ENCODE results near the gene CUX1.

CUX1 gene

DNA sequence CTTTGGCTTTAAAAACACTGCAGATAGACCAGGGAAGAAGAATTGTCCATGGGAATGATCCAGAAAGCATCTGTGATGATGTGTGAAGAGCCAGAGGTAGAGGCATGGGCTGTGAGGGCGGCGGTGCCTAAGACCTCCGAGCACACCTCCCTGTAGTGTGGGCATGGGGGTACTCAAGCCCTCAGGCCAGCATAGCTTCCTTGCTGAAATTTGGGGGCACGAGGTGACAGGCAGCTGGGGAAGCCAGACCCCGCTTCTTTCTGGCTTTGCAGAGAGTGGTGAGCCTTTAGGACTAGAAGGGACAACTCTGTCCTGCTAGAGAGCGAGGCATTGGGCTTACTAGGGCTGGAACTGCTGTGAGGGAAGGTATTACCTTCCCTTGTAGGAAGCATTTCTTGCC lies 281.6 kb downstream of the CUX1 start:
- no peak for FAIRE-seq
- no peak for TF ChIP-seq PAX5 (IDR thresholded peaks at IDR 0.05; ENCODE audit: insufficient read depth, low read length, severe bottlenecking)
- no peak for TF ChIP-seq SPI1 (IDR thresholded peaks at IDR 0.05; ENCODE audit: low read depth, low read length)
- no peak for TF ChIP-seq TAF1 (IDR thresholded peaks at IDR 0.05; ENCODE audit: low read depth, low read length)
- no peak for TF ChIP-seq POU2F2 (IDR thresholded peaks at IDR 0.05; ENCODE audit: low read depth, low read length)
- no peak for TF ChIP-seq POLR2AphosphoS5 (IDR thresholded peaks at IDR 0.05; ENCODE audit: low read depth, low read length)
- no peak for TF ChIP-seq POLR2A (IDR thresholded peaks at IDR 0.05; ENCODE audit: low read depth, low read length)

GRCh38 chr7:102099474-102099873 lies 282.0 kb downstream of the CUX1 start:
- FAIRE-seq (no peak), DNase-seq (ENCODE audit: insufficient read length, low spot score) (no peak)
- TF ChIP-seq PAX5 (IDR thresholded peaks at IDR 0.05; ENCODE audit: insufficient read depth, low read length, severe bottlenecking) (no peak), SPI1 (IDR thresholded peaks at IDR 0.05; ENCODE audit: low read depth, low read length) (no peak), POLR2AphosphoS5 (IDR thresholded peaks at IDR 0.05; ENCODE audit: low read depth, low read length) (no peak), POLR2A (IDR thresholded peaks at IDR 0.05; ENCODE audit: low read depth, low read length) (no peak)

More for the DNA sequence above, 281.6 kb downstream of the CUX1 start:
- no peak for DNase-seq (ENCODE audit: insufficient read length, low spot score)

DNA sequence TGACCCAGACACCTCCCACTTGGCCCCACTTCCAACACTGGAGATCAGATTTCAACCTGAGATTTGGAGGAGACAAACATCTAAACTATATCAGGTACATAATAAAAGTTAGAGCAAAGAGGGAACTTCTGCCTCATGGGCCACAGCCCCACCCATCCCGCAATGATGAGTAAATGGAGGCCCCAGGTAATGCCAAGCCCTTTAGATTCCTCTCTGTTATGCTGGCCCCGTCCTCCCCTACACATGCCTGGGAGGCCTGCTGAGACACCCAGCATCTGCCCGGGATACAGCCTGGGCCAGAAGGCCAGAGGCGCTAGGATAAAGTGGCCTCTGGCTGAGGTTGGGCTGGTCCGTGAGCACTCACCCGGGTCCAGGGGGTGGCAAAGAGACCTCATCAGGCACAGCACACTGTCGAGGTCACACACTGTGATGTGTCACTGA lies 283.7 kb downstream of the CUX1 start:
- FAIRE-seq, result no peak
- no peak for DNase-seq (ENCODE audit: insufficient read length, low spot score)
- TF ChIP-seq SPI1 (IDR thresholded peaks at IDR 0.05; ENCODE audit: low read depth, low read length) (no peak), PAX5 (IDR thresholded peaks at IDR 0.05; ENCODE audit: insufficient read depth, low read length, severe bottlenecking) (no peak), POU2F2 (IDR thresholded peaks at IDR 0.05; ENCODE audit: low read depth, low read length) (no peak), POLR2A (IDR thresholded peaks at IDR 0.05; ENCODE audit: low read depth, low read length) (no peak), TAF1 (IDR thresholded peaks at IDR 0.05; ENCODE audit: low read depth, low read length) (no peak), POLR2AphosphoS5 (IDR thresholded peaks at IDR 0.05; ENCODE audit: low read depth, low read length) (no peak)

GRCh38 chr7:102101926-102102325 lies 284.5 kb downstream of the CUX1 start:
- DNase-seq (ENCODE audit: insufficient read length, low spot score) (no peak), FAIRE-seq (no peak)
- TF ChIP-seq POLR2A (IDR thresholded peaks at IDR 0.05; ENCODE audit: low read depth, low read length) (no peak), TAF1 (IDR thresholded peaks at IDR 0.05; ENCODE audit: low read depth, low read length) (no peak), POLR2AphosphoS5 (IDR thresholded peaks at IDR 0.05; ENCODE audit: low read depth, low read length) (no peak), SPI1 (IDR thresholded peaks at IDR 0.05; ENCODE audit: low read depth, low read length) (no peak), PAX5 (IDR thresholded peaks at IDR 0.05; ENCODE audit: insufficient read depth, low read length, severe bottlenecking) (no peak), POU2F2 (IDR thresholded peaks at IDR 0.05; ENCODE audit: low read depth, low read length) (no peak)

- FAIRE-seq, result no peak
- DNase-seq (ENCODE audit: insufficient read length, low spot score), result no peak
Measured at GRCh38 chr7:102103027-102103372, 285.6 kb downstream of the CUX1 start.

DNA sequence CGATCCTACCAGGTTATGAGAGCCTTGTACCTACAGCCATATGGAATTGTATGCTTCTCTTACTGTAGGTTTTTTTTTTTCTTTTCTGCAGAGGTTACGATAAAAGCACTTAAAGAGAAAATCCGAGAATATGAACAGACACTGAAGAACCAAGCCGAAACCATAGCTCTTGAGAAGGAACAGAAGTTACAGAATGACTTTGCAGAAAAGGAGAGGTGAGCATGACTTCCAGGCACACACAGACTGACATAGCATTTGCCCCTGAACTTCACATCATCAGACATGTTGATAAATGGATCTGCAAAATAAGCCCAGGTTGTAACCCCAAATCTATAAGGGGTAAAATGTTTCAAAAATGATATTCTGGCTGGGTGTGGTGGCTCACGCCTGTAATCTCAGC lies 286.8 kb downstream of the CUX1 start:
- no peak for FAIRE-seq
- TF ChIP-seq POU2F2 (IDR thresholded peaks at IDR 0.05; ENCODE audit: low read depth, low read length) (no peak), SPI1 (IDR thresholded peaks at IDR 0.05; ENCODE audit: low read depth, low read length) (no peak), POLR2A (IDR thresholded peaks at IDR 0.05; ENCODE audit: low read depth, low read length) (no peak), PAX5 (IDR thresholded peaks at IDR 0.05; ENCODE audit: insufficient read depth, low read length, severe bottlenecking) (no peak), POLR2AphosphoS5 (IDR thresholded peaks at IDR 0.05; ENCODE audit: low read depth, low read length) (no peak), TAF1 (IDR thresholded peaks at IDR 0.05; ENCODE audit: low read depth, low read length) (no peak)
- DNase-seq (ENCODE audit: insufficient read length, low spot score), result no peak

More at GRCh38 chr7:102103027-102103372, 285.6 kb downstream of the CUX1 start:
- TF ChIP-seq TAF1 (IDR thresholded peaks at IDR 0.05; ENCODE audit: low read depth, low read length) (no peak), PAX5 (IDR thresholded peaks at IDR 0.05; ENCODE audit: insufficient read depth, low read length, severe bottlenecking) (no peak), POU2F2 (IDR thresholded peaks at IDR 0.05; ENCODE audit: low read depth, low read length) (no peak), POLR2A (IDR thresholded peaks at IDR 0.05; ENCODE audit: low read depth, low read length) (no peak), SPI1 (IDR thresholded peaks at IDR 0.05; ENCODE audit: low read depth, low read length) (no peak), POLR2AphosphoS5 (IDR thresholded peaks at IDR 0.05; ENCODE audit: low read depth, low read length) (no peak)

DNA sequence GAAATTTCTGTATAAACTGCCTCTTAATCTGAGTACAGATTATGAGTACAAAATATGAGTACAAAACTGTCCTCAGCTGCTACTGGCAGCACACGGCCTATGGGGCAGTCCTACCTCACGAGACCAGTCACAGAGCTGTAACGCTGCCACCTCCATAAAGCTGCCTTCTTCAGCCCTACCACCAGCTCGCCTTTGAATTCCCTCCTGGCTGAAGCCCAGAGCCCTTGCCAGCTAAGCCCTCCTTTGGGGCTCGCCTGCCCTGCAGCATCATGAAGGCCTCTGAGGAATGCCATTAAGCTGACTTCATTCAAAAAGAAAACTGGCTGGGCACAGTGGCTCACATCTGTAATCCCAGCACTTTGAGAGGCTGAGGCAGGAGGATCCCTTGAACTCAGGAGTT lies 289.2 kb downstream of the CUX1 start:
- no peak for DNase-seq (ENCODE audit: insufficient read length, low spot score)
- no peak for FAIRE-seq
- TF ChIP-seq PAX5 (IDR thresholded peaks at IDR 0.05; ENCODE audit: insufficient read depth, low read length, severe bottlenecking), result no peak
- TF ChIP-seq SPI1 (IDR thresholded peaks at IDR 0.05; ENCODE audit: low read depth, low read length), result no peak
- TF ChIP-seq POLR2A (IDR thresholded peaks at IDR 0.05; ENCODE audit: low read depth, low read length), result no peak
- no peak for TF ChIP-seq TAF1 (IDR thresholded peaks at IDR 0.05; ENCODE audit: low read depth, low read length)
- TF ChIP-seq POLR2AphosphoS5 (IDR thresholded peaks at IDR 0.05; ENCODE audit: low read depth, low read length), result no peak
- TF ChIP-seq POU2F2 (IDR thresholded peaks at IDR 0.05; ENCODE audit: low read depth, low read length), result no peak

DNA sequence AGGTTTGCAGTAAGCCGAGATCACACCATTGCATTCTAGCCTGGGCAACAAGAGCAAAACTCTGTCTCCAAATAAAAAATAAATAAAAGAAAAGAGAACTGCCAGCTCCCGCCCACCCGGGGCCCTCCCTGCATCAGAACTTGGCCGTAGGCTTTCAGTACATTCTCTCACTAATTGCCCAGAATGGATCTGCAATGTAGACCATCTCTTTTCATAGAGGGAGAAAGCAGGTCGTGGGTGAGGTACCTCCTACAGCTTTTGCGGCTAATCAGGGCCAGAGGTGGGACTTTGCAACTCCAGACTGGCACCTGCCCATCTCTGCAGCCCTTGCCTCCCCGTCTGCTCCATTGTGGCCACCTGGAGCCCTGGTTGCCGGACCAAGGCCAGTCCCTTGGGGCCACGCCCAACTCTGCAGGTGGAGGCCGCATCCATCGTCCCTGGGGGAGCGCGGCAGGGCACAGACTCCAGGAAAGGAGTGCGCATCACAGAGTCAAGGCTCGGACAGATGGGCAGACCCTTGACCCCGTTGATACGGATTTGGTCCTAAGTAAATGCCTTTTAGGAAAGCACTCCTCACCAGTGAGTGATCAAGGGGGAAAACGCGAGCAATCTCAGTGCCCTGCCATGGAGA lies 290.2 kb downstream of the CUX1 start:
- no peak for FAIRE-seq
- DNase-seq (ENCODE audit: insufficient read length, low spot score), result no peak
- TF ChIP-seq PAX5 (IDR thresholded peaks at IDR 0.05; ENCODE audit: insufficient read depth, low read length, severe bottlenecking), result no peak
- no peak for TF ChIP-seq POLR2A (IDR thresholded peaks at IDR 0.05; ENCODE audit: low read depth, low read length)
- TF ChIP-seq SPI1 (IDR thresholded peaks at IDR 0.05; ENCODE audit: low read depth, low read length), result no peak
- no peak for TF ChIP-seq TAF1 (IDR thresholded peaks at IDR 0.05; ENCODE audit: low read depth, low read length)

GRCh38 chr7:102111061-102112041 lies 293.9 kb downstream of the CUX1 start:
- DNase-seq (ENCODE audit: insufficient read length, low spot score) (no peak), FAIRE-seq (no peak)
- no peak for TF ChIP-seq POU2F2 (IDR thresholded peaks at IDR 0.05; ENCODE audit: low read depth, low read length)

Measured in GM12891 (cell line).